GM18907 (cell line): ENCODE data around the gene TM9SF2.
A peak's percentile ranks its signal among the peaks of the same experiment; 100 is the strongest.

ENCODE experiments used
- ATAC-seq: cut with Tn5 transposase; IDR thresholded peaks from one replicate; pipeline ENCODE4 v1.9.1; 2021; ENCODE audit warnings: mild to moderate bottlenecking, moderate library complexity; ENCODE audit not compliant: unreplicated experiment

TM9SF2 gene

DNA sequence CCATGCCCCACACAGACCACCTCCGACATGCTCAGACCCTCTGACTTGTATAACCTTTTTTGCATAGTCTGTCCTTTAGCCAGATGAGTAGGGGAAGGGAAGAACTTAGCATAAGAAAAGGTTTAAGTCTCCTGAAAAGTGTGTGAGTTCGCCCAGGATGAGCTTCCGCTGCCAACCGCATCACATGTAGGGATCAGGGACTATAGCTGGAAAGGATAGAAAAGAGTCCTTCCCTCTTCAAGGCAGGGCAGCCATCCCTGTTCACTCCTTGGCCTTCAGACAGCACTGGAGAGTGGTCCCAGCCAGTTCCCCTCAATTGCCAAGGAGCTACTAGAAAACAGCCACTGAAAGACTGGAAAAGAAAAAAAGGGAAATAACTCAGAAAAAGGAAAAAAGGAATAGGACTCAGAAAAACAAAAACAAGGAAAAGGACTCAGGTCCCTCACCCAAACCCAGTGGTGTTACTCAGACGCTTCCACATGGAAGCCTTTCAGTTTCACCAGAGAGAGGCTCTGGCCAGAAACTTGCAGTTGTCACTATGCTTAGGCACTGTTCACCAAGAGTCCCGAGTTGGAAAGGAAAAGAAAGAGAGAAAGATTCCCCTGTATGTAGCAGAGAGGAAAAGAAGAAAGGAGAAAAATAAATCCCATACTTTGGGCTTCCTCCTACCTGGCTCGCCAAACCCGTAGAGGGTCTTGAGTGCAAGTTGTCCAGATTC lies 5.6 kb upstream of the TM9SF2 start:
- ATAC-seq: no peak

DNA sequence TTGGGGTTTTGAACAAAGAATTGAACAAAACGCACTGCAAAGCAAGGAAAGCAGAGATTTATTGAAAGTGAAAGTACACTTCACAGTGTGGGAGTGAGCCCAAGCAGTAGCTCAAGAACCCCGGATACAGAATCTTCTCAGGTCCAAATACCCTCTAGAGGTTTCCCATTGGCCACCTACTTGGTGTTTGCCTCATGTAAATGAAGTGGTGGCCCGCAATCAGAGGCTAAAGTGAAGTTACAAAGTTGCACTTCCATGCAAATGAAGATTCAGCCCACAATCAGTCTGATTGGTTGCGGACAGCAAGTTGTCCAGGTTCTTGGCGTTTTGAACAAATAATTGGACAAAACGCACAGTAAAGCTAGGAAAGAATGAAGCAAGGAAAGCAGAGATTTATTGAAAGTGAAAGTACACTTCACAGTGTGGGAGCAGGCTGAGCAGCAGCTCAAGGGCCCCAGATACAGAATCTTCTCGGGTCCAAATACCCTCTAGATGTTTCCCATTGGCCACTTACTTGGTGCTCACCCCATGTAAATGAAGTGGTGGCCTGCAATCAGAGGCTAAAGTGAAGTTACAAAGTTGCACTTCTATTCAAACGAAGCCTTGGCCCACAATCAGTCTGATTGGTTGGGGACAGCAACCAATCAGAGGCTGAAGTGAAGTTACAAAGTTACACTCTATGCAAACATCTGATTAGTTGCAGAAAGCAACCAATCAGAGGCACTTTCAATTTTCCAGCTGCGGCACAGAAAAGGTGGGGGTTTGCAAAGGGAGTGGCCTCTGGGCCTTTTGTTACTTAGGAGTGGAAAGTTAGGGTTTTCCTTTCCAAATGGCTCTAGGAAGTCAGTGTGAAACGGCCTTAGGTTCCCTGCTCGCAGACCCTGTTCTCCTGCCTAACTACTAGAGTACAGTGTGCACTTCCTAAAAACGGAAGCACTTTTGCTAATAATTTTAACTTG lies 4.8 kb upstream of the TM9SF2 start:
- peak; percentile 33 for ATAC-seq

DNA sequence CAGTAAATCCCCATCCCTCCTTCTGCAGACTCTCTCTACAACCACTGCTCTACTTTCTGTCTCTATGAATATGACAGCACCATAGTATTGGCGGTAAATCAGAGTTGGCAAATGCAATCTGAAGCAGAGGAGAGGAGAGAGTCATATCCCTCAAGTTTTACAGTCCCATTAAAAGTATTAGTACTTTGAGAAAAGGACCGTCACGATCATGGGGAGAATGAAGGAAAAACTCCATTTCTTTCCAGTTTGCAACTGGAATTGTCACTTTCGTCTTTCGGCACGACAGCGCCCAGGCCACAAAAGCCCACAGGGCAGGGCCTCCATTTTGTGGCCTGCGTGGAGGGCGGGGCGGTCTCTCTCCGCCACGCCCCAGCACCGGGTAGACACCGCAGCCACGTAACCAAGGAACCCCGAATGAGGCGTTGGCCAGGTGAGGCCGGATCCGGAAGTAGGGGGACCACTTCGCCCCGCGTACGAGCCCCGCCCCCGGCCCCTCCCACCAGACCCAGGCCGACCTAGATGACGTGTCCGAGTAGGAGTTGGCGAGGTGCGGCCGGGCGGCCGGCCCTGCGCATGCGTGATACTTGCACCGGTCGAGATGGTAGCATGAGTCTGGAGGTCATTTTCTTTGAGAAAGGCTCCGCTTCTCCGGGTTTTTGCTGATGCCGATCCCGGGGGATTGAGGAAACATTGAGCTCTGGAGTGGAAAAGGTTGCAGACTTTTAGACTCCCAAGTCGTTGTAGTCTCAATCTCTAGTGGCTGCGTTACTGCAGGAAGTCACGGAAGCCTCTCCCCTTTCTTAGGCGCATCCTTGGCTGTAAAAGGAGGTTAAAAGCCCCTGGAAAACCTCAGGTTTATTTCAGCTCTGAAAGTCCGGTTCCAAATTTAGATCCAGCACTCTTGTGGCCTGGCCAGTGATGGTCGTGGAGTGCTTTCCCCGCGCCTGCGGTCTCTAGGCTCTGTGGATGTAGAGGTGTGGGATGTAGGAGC lies 2.8 kb upstream of the TM9SF2 start:
- ATAC-seq: peak; percentile 62

GRCh38 chr13:99500839-99501183 lies 461 bp upstream of the TM9SF2 start:
- ATAC-seq: peak; percentile 18

GRCh38 chr13:99501848-99502301 lies 603 bp downstream of the TM9SF2 start:
- no peak for ATAC-seq

GRCh38 chr13:99505814-99506269 lies 4.6 kb downstream of the TM9SF2 start:
- ATAC-seq: no peak

GRCh38 chr13:99506634-99507033 lies 5.4 kb downstream of the TM9SF2 start:
- ATAC-seq: peak; percentile 86

DNA sequence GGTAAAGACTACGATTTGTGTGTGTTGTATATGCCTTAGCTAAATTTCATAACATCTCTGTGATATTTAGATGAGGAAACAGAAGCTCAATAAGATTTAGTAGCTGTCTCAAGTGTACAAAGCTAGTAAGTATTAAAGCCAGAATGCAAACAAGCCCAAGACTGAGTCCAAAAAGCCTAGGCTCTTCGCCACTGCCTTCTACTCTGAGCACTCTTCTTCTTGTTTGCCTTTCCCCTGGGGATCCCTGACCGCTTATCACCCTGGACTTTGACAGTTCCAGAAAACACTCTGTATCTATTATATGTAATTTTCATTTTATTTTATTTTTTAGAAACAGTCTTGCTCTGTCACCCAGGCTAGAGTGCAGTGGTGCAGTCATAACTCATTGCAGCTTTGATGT lies 5.8 kb downstream of the TM9SF2 start:
- no peak for ATAC-seq

DNA sequence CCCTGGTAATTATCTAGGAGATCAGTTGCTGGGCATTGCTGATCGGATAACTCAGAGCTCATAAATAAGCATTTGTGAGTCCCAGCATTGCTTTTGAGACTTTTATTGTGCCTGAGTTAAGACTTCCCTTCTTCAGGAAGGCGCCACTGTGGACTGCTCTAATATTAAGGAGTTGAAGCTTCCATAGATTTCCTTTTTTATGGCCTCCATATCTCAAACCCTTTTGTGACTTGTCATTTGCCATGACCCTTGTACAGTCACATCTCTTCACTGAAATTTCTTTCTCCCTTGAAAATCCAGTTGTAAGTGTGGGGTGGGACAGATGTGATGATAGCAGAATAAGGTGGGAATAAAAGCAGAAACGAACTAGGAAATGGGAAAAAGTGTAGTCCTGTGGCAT lies 6.3 kb downstream of the TM9SF2 start:
- ATAC-seq: no peak

GRCh38 chr13:99507986-99508385 lies 6.7 kb downstream of the TM9SF2 start:
- no peak for ATAC-seq

GRCh38 chr13:99509479-99509878 lies 8.2 kb downstream of the TM9SF2 start:
- no peak for ATAC-seq

DNA sequence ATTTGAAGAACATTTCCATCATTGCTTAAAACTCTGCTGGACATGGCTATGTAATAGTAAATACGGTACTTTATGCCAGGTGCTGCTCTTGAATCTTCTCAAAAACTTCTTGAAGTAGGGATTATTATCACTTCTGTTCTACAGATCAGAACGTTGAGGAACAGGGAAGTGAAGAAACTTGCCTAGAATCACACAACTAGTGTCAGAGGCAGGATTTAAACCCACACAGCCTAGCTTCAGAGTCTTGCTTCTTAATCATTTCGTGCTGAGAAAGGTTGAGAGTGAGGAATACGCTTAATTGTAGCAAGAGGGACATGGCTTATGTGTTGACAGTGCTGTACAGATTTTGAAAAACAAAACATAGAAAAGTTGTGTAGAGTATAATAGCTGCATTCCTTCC lies 13.5 kb downstream of the TM9SF2 start:
- ATAC-seq: no peak

DNA sequence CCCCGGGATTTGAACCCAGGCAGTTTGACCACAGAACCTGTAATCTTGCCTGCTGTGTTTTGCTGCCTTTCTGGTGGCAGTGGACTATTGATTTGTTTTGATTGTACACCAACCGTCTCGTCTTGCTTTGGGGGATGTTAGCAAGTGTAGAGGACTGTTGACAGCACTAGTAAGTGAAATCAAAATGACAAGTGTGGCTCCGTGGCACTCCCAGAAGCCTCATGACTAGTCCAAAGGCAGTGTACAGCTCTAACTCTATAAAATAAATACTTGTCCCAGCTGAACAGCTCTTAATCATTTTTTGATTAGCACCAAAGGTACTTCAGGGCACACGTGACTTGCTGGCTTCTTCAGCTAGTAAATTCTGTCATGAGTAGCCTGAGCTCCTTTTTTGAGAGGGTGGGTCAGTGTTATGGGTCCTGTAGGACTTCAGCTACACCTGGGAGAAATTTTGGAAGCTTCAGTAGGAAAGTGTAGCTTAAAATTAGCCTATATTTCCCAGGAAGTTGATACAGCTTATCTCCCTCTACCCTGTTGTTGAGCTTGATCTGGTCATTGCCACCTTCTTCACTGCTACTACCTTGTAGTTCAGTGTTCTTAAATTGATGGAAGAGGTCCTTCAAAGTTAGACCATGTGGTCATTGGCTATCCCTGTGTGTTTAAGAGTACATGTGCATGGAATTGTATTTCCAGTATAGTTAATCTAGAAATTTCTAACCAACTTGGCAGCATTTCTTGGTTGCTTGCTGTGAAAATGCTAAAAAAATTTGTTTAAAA lies 15.1 kb downstream of the TM9SF2 start:
- no peak for ATAC-seq

DNA sequence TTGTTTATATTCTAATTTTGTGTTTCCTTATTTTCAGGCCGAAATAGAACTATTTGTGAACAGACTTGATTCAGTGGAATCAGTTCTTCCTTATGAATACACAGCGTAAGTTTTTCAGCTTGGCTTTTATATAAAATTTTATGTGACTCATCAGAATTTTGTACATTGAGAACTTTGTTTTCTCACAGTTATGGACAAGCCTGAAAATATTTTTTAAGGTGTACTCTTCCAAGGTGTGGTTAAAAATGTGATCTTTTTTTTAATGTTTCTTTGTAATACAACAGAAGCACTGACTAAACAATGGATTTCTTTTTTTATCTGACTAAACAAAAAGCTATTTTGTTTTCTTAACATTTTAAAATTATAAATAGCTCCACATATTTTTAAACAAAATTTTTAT lies 16.3 kb downstream of the TM9SF2 start:
- ATAC-seq: no peak

- ATAC-seq: no peak
These were observed 16.7 kb downstream of the TM9SF2 start for GRCh38 chr13:99517984-99518383.

DNA sequence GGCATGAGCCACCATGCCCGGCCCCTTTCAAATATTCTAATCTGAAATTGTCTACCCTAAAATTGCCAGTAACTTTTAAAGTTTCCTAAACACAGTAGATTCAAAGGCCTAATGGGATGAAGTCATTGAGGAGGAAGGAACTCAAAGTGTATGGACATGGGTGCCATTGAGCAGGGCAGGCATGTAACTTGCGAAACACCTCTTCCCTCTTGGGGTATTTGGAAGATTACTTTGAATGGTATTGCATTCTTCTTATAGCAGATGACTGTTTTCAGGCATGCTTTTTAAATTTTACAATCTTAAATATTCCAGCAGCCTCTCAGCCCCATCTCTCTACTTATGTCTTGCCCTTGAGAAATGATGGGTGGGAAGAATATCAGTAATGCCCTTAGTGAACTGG lies 21.0 kb downstream of the TM9SF2 start:
- no peak for ATAC-seq

- no peak for ATAC-seq
These were observed 22.6 kb downstream of the TM9SF2 start for GRCh38 chr13:99523838-99524237.

GRCh38 chr13:99525967-99526366 lies 24.7 kb downstream of the TM9SF2 start:
- no peak for ATAC-seq

GRCh38 chr13:99526549-99526948 lies 25.3 kb downstream of the TM9SF2 start:
- no peak for ATAC-seq

DNA sequence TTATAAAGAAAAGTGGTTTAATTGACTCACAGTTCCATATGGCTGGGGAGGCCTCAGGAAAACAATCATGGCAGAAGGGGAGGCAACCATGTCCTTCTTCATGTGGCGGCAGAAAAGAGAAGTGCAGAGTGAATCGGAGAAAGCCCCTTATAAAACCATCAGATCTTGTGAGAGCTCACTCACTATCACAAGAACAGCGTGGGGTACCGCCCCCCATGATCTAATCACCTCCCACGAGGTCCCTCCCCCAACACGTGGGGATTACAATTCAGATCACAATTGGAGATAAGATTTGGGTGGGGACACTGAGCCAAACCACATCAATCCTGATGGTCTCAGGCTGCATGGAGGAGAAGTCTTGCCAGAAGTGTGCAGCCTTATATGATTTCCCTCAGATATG lies 26.0 kb downstream of the TM9SF2 start:
- ATAC-seq: no peak
